DMS 273 (cell line): Measurements from ENCODE around the gene TSSK2.
"Not testable (repeated sequence)": the region's sequence is repeated elsewhere in the genome, so short reads cannot be mapped to it uniquely, and the experiment has no call there.

Experiments used
- DNase-seq: peaks from one replicate; lab custom pipeline; 2025; ENCODE audit not compliant: unreplicated experiment; lab: John Stamatoyannopoulos, UW

TSSK2 gene

DNA sequence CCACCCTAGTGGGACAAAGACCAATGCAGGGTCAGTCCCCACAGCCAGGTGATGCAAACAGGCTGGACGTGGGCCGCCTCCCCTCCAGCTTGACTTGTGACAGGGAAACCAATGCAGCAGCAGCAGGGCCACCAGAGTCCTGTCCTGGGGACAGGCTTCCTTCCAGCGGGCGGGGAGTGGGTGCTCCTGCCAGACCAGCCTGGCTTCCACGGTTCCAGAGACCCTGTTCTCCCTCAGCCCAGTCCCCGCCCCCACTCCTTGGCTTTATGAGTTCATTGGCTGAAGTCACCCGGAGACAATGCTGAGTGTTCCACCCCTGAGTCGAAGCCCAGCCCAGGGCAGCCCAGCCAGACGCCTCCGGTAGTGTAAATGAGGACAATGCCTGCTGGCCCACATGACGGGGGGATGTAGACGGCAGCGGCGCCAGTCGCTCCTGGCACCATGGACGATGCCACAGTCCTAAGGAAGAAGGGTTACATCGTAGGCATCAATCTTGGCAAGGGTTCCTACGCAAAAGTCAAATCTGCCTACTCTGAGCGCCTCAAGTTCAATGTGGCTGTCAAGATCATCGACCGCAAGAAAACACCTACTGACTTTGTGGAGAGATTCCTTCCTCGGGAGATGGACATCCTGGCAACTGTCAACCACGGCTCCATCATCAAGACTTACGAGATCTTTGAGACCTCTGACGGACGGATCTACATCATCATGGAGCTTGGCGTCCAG lies at the start of gene TSSK2:
TSS of gene TSSK2 (plus strand) at position 350 of the 726 bp plus-strand sequence. CDS start at position 442, 92 bp downstream.
- DNase-seq, result no peak

GRCh38 chr22:19081351-19081750 lies 49.8 kb upstream of the TSSK2 start:
- DNase-seq, result no peak

DNA sequence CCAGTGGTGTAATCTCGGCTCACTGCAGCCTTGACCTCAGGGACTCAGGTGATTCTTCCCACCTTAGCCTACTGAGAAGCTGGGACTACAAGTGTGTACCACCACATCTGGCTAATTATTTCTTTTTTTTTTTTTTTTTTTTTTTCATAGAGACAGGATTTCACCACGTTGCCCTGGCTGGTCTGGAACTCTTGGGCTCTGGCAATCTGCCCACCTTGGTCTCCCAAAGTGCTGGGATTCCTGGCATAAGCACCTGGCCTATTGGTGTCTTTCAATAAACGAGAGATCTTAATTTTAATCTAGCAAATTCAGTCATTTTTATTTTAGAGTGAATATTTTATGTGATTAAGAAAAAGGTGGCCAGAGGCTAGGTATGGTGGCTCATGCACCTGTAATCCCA lies 49.0 kb upstream of the TSSK2 start:
- DNase-seq, result no peak

DNA sequence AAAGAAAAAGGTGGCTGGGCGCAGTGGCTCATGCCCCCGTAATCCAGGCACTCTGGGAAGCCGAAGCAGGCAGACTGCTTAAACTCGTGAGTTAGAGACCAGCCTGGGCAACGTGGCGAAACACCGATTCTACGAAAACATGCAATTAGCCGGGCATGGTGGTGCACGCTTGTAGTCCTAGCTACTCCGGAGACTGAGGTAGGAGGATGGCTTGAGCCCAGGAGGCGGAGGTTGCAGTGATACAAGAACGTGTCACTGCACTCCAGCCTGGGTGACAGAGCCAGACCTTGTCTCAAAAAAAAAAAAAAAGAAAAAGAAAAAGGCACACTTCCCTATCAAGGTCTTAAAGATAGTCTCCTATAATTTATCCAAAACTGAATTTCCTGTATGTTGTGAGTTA lies 48.3 kb upstream of the TSSK2 start:
- DNase-seq, result no peak

DNA sequence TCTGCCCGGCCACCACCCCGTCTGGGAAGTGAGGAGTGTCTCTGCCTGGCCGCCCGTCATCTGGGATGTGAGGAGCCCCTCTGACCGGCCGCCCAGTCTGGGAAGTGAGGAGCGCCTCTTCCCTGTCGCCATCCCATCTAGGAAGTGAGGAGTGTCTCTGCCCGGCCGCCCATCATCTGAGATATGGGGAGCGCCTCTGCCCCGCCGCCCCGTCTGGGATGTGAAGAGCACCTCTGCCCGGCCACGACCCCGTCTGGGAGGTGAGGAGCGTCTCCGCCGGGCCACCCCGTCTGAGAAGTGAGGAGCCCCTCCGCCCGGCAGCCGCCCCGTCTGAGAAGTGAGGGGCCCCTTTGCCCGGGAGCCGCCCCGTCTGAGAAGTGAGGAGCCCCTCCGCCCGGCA lies 47.0 kb upstream of the TSSK2 start:
- DNase-seq, result not testable (repeated sequence)

DNA sequence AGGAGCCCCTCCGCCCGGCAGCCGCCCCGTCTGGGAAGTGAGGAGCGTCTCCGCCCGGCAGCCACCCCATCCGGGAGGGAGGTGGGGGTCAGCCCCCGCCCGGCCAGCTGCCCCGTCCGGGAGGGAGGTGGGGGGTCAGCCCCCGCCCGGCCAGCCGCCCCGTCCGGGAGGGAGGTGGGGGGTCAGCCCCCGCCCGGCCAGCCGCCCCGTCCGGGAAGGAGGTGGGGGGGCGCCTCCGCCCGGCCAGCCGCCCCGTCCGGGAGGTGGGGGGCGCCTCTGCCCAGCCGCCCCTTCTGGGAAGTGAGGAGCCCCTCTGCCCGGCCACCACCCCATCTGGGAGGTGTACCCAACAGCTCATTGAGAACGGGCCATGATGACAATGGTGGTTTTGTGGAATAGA lies 46.5 kb upstream of the TSSK2 start:
- DNase-seq, result not testable (repeated sequence)

GRCh38 chr22:19085233-19085718 lies 45.8 kb upstream of the TSSK2 start:
- peak; percentile 60 for DNase-seq

DNA sequence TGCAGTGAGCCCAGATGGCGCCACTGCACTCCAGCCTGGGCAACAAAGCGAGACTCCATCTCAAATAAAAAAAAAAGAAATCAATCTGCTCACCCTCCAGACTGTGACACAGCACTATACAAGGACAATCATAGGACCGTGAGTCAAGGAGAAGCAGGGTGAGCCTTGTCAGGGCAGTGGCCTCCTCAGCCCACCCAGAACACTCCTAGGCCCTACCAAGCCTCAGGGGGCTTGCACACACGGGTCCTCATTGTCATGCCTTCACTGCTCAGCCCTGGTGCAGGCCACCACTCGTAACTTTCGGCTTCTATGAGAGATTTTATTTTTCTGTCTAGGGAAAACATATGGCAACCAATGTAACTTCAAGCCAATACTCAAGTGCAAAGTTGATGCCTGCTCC lies 44.7 kb upstream of the TSSK2 start:
- no peak for DNase-seq

GRCh38 chr22:19086896-19087295 lies 44.2 kb upstream of the TSSK2 start:
- no peak for DNase-seq

DNA sequence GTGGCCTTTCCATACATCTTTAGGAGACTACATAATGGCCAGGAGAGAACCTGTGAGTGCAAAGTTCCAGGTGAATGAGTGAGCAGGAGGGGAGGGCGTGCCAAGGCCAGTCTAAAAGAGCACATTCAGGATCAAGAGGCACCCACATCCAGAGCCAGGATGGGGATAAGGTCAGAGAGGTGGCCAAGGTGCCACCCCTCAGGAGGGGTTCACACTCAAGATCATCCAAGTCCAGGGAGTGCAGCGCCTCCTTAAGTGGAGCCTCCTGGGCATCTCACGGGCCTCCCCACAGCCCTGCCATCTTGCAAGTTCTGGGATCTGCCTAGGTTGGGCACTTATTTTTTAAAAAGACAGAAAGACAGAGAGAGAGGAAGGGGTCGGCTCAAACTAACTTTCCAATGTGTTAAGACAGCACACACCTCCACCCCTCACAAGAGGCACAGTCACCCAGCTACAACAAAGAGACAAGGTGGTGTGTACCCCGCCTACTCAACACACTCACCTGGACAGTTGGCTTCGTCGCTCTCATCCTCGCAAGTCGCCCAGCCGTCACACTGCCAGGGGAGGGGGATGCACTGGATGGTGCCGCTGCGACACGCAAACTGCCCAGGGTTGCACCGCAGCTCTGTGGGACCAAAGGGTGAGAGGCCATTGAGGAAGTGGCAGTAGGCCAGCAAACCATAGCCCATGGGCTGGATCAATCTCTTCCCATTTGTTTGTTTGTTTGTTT lies 42.1 kb upstream of the TSSK2 start:
- no peak for DNase-seq

DNA sequence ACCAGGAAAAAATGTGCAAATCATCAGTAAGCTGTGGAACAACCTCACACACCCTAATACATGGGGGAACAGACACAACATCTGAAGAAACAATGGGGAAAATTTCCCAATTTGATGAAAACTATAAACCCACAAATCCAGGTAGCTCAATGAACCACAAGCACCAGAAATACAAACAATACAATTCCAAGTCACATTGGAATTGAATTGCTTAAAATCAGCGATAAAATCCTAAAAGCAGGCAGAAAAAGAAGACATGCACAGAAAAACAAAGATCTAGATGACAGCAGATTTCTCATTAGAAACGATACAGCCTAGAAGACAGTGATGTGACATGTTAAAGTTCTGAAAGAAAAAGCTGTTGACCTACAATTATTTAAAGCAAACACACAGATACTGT lies 40.9 kb upstream of the TSSK2 start:
- DNase-seq, result no peak

GRCh38 chr22:19090586-19091127 lies 40.5 kb upstream of the TSSK2 start:
- no peak for DNase-seq

GRCh38 chr22:19092725-19093124 lies 38.4 kb upstream of the TSSK2 start:
- no peak for DNase-seq

GRCh38 chr22:19094393-19094997 lies 36.6 kb upstream of the TSSK2 start:
- DNase-seq, result no peak

- no peak for DNase-seq
These were observed 34.6 kb upstream of the TSSK2 start for GRCh38 chr22:19096555-19096954.

- DNase-seq, result peak; percentile 92
These were observed 33.6 kb upstream of the TSSK2 start for GRCh38 chr22:19097518-19097917.

DNA sequence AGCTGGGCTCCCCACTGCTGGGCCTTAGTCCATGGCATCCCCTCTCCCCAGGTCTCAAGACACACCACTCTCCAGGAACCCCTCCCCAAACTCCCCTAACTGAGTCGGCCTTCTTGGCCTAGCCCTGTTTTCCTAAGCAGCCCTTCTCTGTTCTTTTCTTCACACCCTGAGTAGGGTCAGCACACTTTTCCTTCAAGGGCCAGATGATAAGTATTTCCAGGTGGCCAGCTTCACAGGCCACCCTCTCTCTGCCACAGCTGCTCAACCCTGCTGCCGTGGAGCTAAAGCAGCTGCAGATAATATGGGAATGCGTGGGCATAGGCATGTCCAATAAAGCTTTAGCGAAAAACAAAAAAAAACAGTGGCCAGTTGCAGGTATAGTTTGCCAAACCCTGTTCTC lies 33.0 kb upstream of the TSSK2 start:
- peak; percentile 62 for DNase-seq

DNA sequence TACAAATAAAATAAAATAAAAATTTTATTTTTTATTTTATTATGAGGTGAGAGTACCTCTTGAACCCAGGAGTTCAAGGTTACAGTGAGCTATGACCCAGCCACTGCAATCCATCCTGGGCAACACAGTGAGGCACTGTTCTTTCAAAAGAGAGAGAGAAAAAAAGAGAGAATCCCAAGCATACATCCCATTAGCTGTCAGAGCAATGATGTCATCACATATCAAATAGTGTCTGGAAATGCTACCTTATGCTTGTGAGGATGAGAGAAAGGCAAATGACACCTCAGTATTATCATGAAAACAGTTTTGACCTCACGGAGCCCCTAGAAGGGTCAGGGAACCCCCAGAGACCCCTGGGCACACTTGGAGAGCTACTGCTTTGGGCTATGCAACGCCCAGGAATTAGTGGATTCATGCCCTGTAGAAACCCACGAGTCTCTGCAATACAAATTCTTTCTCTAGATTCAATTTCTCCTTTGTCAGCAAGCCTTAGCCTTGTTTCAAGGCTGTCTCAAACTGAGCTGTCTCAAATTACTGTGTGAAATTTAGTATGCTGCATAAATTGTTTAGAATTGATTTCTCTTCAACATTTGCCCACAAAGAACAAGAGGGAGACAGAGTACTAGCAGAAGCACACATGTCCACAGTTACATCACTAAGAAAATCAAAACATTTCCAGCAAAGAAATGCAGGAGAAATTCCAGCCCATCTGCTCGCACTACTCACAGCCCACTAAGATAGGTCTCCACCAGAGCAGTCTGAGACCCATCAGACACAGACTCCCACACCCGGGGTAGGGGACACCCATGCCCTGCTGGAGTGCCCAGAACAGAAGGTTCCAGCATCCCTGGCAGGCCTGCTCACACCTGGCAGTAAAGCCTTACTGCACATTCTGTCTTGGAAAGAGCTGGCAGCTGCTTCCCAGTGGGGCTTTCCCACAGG lies 27.0 kb upstream of the TSSK2 start:
- DNase-seq, result peak; percentile 57

DNA sequence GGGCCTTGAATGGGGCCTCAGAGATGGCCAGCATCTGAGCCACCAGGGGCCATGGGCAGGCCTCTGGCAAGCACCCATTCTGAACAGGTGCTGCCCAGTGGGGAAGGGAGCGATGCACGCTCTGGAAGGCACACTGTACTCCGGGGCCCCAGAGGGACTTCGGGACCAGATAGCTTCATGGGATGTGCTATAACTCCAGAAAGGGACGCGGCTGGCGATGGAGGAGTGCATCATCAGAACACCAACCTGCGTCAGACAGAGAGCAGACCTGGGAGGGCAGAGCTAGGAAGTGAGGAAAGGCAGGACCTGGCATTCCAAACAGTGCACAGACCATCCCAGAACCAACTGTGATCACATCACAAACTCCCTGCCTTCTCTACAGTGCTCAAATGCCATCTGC lies 25.7 kb upstream of the TSSK2 start:
- DNase-seq, result peak; percentile 33
